Dendritic cell treated with granulocyte-macrophage colony-stimulating factor and Interleukin-4, amounts not matched to agents 40 ng/mL and 50 ng/mL, for 4 days (primary cell): Measurements from ENCODE around the gene DNMT3A.

ENCODE experiments used
- H3K27ac Mint-ChIP-seq: one replicate; pipeline ENCODE4 v1.8.0; 2022; ENCODE audit warnings: mild to moderate bottlenecking, mixed read lengths
- H3K27me3 Mint-ChIP-seq: one replicate; pipeline ENCODE4 v1.8.0; 2022; ENCODE audit warnings: mild to moderate bottlenecking, mixed read lengths
- H3K36me3 Mint-ChIP-seq: one replicate; pipeline ENCODE4 v1.8.0; 2022; ENCODE audit warnings: low read depth, mixed read lengths
- H3K4me1 Mint-ChIP-seq: one replicate; pipeline ENCODE4 v1.8.0; 2022; ENCODE audit warnings: low read depth, mixed read lengths
- H3K4me3 Mint-ChIP-seq: one replicate; pipeline ENCODE4 v1.8.0; 2022; ENCODE audit warnings: mild to moderate bottlenecking, moderate library complexity, mixed read lengths
- H3K9me3 Mint-ChIP-seq: one replicate; pipeline ENCODE4 v1.8.0; 2022; ENCODE audit warnings: mixed read lengths
- intact Hi-C: fragments of 100-400 bp; cut with micrococcal nuclease; formaldehyde crosslinking; loops from one replicate; pipeline ENCODE4 v1.15.0; 2022

The DNMT3A gene

DNA sequence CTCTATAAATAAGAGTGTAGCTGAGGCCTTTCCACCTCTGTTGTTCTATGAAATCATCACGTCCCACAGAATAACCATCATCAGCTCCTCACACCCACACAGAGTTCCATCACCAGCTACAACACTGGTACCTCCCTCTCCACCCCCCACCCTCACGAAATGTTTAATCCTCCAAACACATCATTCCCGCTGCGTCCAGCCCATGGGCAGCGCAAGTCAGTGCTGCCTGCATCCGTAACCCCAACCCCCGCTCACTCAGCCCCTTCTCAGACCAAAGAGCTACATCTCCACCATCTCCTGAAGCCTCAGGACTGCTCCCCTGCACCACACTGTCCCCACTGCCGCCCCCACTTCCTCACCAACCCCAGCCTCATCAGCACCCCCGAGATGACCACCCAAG, 19.4 kb downstream of the DNMT3A start:
- H3K27ac Mint-ChIP-seq: peak overlapping the region; percentile 11
- H3K4me1 Mint-ChIP-seq: peaks cover 33% of the 10 kb centered on the region
- peaks cover 34% of the 10 kb centered on the region for H3K36me3 Mint-ChIP-seq
- H3K27me3 Mint-ChIP-seq: no peaks in the 10 kb centered on the region
- intact Hi-C loops: no loop called here
- no peak overlapping the region for H3K4me3 Mint-ChIP-seq
- H3K9me3 Mint-ChIP-seq: peaks cover 17% of the 10 kb centered on the region

DNA sequence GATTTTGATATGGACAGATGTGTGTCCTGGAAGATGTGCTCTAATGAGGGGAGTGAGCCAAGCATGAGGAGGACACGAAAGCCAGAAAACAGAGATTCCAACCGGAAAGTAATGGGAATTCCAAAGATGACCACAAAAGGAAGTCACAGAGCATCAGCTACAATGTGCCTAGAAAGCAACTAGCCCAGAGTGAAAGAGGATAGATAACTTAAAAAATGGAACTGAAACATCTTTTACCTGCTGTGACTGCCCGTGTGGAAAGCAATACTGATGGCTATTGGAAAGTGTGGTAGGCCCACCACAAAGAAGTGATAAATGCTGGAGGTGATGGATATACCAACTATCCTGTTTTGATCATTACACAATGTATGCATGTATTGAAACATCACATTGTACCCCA, 21.6 kb downstream of the DNMT3A start:
- intact Hi-C loops: no loop called here
- Mint-ChIP-seq H3K27ac (no peak overlapping the region), H3K4me3 (no peak overlapping the region)

GRCh38 chr2:25316101-25316500, 25.6 kb downstream of the DNMT3A start:
- Mint-ChIP-seq H3K36me3 (peaks cover 49% of the 10 kb centered on the region), H3K9me3 (no peaks in the 10 kb centered on the region), H3K27ac (peak overlapping the region; percentile 82), H3K27me3 (peaks cover 1% of the 10 kb centered on the region), H3K4me3 (no peak overlapping the region), H3K4me1 (peaks cover 60% of the 10 kb centered on the region)
- intact Hi-C loops: loop anchor here (10.0 kb wide), 1 partner anchor 249 kb away; no protein-coding TSS in a partner anchor

More for the DNA sequence above, 21.6 kb downstream of the DNMT3A start:
- Mint-ChIP-seq H3K9me3 (no peaks in the 10 kb centered on the region), H3K4me1 (peaks cover 56% of the 10 kb centered on the region), H3K27me3 (no peaks in the 10 kb centered on the region), H3K36me3 (peaks cover 17% of the 10 kb centered on the region)

DNA sequence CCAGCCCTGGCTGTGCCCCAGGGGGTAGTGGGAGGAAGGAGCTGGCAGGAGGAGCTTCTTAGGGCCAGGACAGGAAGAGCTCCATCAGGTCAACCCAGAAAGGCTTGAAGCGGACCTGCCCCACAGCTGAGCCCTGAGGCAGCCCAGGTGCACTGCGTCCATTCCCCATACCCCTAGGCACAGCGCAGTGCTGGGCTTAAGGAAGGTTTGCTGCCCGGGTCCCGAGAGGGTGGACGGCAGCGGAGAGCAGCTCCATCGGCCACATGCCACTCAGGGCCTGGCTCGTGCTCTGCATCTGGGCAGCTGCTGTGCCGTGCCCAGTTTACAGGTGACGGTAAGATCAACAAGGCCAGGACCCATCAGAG, 26.4 kb downstream of the DNMT3A start:
- H3K36me3 Mint-ChIP-seq: peaks cover 57% of the 10 kb centered on the region
- peak overlapping the region; percentile 82 for H3K27ac Mint-ChIP-seq
- peaks cover 66% of the 10 kb centered on the region for H3K4me1 Mint-ChIP-seq
- intact Hi-C loops: loop anchor here (10.0 kb wide), 1 partner anchor 250 kb away; no protein-coding TSS in a partner anchor
- H3K9me3 Mint-ChIP-seq: no peaks in the 10 kb centered on the region
- H3K27me3 Mint-ChIP-seq: peaks cover 5% of the 10 kb centered on the region
- H3K4me3 Mint-ChIP-seq: no peak overlapping the region

DNA sequence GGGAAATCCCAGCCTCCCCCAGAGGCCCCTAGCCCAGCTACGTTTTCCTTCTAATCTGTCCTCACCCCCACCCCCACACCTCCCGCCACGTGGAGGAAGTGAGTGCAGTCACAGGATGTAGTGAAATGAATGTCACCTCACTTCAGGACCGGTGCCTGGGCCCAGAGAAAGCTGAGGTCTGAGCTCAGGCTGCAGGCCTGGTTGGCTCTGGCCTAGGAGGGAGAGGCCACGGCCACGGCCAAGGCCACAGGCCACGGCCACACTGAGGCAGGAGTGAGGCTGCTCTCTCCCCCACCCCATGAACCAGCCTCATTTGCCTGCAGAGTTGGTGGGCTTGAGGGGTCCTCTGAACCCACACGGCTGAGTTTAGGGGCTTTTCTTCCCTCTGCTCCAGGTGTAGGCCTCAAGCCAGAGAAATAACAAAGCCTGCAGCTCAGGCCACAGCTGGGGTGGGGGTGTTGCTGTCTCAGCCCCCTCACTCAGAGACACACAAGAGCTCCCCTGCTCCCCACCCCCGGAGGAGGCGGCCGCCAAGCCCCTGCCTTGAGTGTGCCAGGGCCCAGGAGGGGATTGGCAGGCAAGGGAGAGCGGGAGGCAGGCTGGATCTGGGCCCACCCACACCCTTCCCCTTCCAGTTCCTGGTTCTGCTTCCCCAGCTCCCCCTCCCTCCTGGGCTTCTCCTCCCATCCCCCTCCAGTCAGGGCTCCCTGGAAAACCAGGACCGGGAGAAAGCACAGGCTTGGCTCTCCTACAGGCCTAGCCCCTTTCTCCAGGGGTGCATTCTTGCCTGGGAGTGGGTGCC, 27.0 kb downstream of the DNMT3A start:
- Mint-ChIP-seq H3K36me3 (peaks cover 58% of the 10 kb centered on the region), H3K4me3 (peak overlapping the region; percentile 9), H3K27me3 (peaks cover 5% of the 10 kb centered on the region), H3K27ac (peak overlapping the region; percentile 82), H3K9me3 (no peaks in the 10 kb centered on the region), H3K4me1 (peaks cover 61% of the 10 kb centered on the region)
- intact Hi-C loops: loop anchor here (10.0 kb wide), 1 partner anchor 250 kb away; no protein-coding TSS in a partner anchor

DNA sequence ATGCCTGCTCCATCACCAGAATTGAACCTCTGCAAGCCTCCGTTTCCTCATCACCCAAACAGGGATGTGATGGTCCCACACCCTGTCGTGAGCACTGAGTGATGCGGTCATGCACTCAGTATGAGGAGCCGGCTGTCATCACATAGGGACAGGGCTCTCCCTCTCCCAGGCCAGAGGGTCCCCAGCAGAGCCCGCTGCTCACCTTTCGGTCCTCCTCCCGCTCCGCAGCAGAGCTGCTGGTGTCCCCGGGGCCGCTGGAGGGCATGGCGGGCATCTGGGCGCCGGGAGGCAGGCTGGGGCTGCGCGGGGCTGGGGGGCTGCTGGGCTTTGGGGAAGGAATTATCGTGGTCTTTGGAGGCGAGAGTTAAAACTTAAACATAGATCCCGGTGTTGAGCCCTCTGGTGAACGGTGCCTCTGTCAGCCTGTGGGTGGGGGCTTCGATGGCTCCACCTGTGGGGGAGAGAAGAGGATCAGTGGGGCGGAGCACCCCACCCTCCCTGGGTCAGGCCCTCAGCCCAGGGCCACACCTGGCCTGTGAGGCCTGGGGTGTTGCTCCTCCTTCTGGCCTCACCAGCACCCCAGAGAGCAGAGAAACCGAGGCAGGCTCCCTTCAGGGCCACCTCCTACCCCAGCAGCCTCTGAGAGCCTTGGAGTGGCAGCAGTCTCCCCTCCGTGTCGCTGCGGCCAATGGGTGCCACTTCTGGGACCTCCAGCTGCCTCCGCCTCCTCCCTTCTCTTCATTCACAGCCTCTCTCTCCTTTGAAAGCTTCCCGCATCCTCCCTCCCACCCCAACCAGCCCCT, 27.8 kb downstream of the DNMT3A start:
- Mint-ChIP-seq H3K4me1 (peaks cover 60% of the 10 kb centered on the region), H3K36me3 (peaks cover 59% of the 10 kb centered on the region), H3K27me3 (peaks cover 5% of the 10 kb centered on the region), H3K27ac (peak overlapping the region; percentile 82), H3K4me3 (no peak overlapping the region), H3K9me3 (no peaks in the 10 kb centered on the region)
- intact Hi-C loops: loop anchor here (10.0 kb wide), 1 partner anchor 251 kb away; no protein-coding TSS in a partner anchor

- H3K36me3 Mint-ChIP-seq: peaks cover 67% of the 10 kb centered on the region
- no peak overlapping the region for H3K27ac Mint-ChIP-seq
- H3K9me3 Mint-ChIP-seq: no peaks in the 10 kb centered on the region
- H3K27me3 Mint-ChIP-seq: peaks cover 5% of the 10 kb centered on the region
- H3K4me1 Mint-ChIP-seq: peaks cover 68% of the 10 kb centered on the region
- intact Hi-C loops: loop anchor here (10.0 kb wide), 1 partner anchor 252 kb away; no protein-coding TSS in a partner anchor
- no peak overlapping the region for H3K4me3 Mint-ChIP-seq
Observed at GRCh38 chr2:25312958-25313710, 28.6 kb downstream of the DNMT3A start.

DNA sequence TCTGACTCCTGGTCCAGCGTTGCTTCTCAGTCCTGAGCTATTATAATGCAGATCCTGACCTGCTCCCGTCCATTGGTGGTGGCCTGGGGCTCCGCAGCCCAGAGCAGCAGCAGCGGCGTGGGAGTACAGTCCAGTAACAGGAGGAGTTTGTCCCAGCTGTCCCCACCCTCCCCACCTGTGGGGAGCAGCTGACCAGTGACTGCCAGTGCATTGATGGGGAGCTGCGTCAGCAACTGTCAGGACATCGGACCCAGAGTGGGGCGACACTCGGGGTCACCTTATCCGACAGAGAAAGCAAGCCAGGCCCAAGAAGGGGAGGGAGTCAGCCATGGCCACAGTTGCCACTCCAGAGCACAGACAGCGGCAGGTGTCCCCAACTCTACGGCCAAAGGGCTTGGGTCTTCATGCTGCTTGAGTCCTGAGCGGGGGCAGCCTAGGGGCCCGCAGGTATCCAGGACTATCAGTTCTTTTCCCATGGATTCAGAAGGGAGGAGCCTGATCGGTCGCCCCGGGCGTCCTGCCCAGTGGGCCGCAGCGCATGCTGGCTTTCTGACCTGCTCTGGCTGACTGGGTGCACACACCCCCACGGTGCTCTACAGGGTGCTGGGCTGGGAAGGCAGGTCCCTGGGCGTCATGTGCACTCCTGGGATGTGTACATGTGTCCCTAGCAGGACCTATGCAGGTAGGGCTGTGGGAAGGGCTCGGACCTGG, 29.7 kb downstream of the DNMT3A start:
- peaks cover 69% of the 10 kb centered on the region for H3K36me3 Mint-ChIP-seq

GRCh38 chr2:25310965-25311864, 30.5 kb downstream of the DNMT3A start:
- H3K27ac Mint-ChIP-seq: peak overlapping the region; percentile 18

More for the DNA sequence above, 29.7 kb downstream of the DNMT3A start:
- Mint-ChIP-seq H3K27ac (no peak overlapping the region), H3K4me3 (no peak overlapping the region), H3K27me3 (peaks cover 5% of the 10 kb centered on the region), H3K9me3 (no peaks in the 10 kb centered on the region), H3K4me1 (peaks cover 73% of the 10 kb centered on the region)
- intact Hi-C loops: loop anchor here (10.0 kb wide), 1 partner anchor 253 kb away; no protein-coding TSS in a partner anchor

DNA sequence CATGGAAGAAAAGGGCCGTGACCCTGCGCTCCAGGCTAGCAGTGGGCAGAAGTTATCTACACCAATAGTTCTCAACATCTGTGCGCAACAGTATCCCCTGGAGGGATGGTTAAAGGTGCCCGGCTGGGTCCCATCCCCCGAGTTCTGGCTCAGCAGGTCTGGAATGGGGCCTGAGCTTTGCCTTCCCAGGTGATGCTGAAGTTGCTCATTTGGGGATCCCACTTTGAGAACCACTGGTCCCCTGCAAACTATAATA, 31.1 kb downstream of the DNMT3A start:
- Mint-ChIP-seq H3K4me3 (no peak overlapping the region), H3K27ac (peak overlapping the region; percentile 18)

More at GRCh38 chr2:25310965-25311864, 30.5 kb downstream of the DNMT3A start:
- Mint-ChIP-seq H3K4me1 (peaks cover 73% of the 10 kb centered on the region), H3K4me3 (no peak overlapping the region), H3K27me3 (peaks cover 11% of the 10 kb centered on the region), H3K9me3 (no peaks in the 10 kb centered on the region), H3K36me3 (peaks cover 74% of the 10 kb centered on the region)
- intact Hi-C loops: loop anchor here (10.0 kb wide), 1 partner anchor 254 kb away; no protein-coding TSS in a partner anchor

DNA sequence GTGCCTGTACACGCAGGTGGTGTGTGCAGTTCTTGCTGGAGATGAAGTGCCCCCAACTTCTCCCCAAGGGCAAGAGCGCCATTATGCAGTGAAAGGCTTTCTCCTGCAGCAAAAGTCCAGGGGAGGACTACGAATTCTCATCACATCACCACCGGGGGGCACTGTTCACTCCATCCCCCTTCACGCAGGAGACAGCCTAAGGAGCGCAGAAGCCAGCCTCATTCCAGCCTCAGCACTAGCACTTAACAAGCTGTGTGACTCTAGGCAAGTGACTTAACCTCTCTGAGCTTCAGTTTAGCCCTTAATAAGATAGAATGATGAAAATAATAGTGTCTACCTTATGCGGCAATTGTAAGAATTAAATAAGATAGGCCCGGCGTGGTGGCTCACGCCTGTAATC, 32.3 kb downstream of the DNMT3A start:
- Mint-ChIP-seq H3K27me3 (peaks cover 18% of the 10 kb centered on the region), H3K27ac (no peak overlapping the region), H3K36me3 (peaks cover 89% of the 10 kb centered on the region), H3K4me3 (no peak overlapping the region), H3K4me1 (peaks cover 73% of the 10 kb centered on the region), H3K9me3 (no peaks in the 10 kb centered on the region)
- intact Hi-C loops: loop anchor here (5.0 kb wide), 1 partner anchor 33 kb away; the partner anchor contains the start of gene DNMT3A

More for the DNA sequence above, 31.1 kb downstream of the DNMT3A start:
- peaks cover 80% of the 10 kb centered on the region for H3K36me3 Mint-ChIP-seq
- peaks cover 14% of the 10 kb centered on the region for H3K27me3 Mint-ChIP-seq
- no peaks in the 10 kb centered on the region for H3K9me3 Mint-ChIP-seq
- H3K4me1 Mint-ChIP-seq: peaks cover 73% of the 10 kb centered on the region
- intact Hi-C loops: loop anchor here (10.0 kb wide), 1 partner anchor 254 kb away; no protein-coding TSS in a partner anchor

- Mint-ChIP-seq H3K4me1 (peaks cover 71% of the 10 kb centered on the region), H3K27me3 (peaks cover 21% of the 10 kb centered on the region)
- intact Hi-C loops: loop anchor here (5.0 kb wide), 1 partner anchor 34 kb away; the partner anchor contains the start of gene DNMT3A
Observed at GRCh38 chr2:25308599-25308998, 33.1 kb downstream of the DNMT3A start.

More at GRCh38 chr2:25308599-25308998, 33.1 kb downstream of the DNMT3A start:
- Mint-ChIP-seq H3K36me3 (peaks cover 91% of the 10 kb centered on the region), H3K27ac (no peak overlapping the region), H3K4me3 (no peak overlapping the region), H3K9me3 (no peaks in the 10 kb centered on the region)
